ENCODE results near the gene COLEC11.
A peak's percentile ranks its signal among the peaks of the same experiment; 100 is the strongest.

Gene COLEC11

DNA sequence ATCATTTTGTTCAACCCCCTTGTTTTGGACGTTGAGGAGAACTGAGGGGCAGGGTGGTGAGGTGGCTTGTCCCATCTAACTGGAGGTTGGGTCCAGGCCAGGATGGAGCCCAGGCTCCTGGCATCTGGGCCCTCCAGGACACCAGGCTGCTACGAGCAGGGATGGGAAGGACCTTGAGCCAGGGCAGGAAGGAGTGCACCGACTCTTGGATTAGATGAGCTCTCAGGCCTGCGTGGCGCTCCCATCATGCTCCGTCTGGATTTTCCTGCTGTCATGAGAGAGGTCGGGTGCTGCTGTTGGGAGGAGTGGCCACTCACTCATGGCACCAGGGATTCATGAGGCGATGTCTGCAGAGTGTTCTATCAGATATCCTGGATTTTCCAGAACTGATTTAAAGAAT lies 44.7 kb downstream of the COLEC11 start:
- DNase-seq, result no peak

DNA sequence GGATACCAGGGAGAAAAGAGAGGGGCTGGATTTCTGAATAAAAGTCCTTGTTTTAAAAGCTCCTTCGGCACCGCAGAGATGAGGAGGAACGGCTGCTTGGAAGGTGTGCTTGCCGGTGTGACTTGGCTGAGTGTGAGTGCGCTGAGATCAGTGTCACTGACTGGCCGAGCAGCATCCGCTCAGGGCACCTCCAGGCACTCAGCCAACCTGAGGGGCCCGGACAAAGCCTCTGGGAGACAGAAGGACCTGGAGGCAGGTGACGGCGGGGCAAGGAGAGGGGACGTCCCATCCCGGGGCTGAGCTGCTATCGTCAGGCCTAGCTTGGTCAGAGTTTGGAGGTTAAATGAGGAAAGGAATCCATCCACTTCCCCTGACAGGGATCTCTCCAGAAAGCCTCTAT lies 46.3 kb downstream of the COLEC11 start:
- no peak for DNase-seq

DNA sequence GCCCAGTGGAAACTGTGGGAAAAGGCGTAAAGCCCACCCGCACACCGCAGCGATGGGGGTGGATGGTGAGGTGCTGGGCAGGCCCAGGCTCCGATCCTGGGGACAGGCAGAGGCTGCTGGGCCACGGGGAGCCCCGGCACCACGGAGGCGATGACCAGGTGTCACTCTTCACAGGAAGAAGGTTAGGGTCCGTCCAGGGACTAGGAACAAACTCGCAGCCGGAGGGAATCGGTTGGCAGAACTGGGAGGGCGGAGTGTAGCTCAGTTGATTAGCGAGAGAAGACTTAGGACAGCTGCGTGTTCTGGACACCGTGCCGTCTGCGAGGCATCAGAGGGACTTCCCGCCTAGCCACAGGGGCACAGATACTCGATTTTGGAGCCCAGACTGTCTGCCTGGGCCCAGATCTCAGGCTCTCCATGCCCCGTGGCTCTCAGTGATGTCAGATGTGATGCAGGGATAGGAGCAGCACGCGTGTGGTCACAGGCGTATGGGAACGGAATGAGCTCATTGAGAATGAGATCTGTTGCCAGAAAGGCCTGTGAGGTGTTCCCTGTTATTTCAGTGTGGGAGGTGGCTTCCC lies 47.0 kb downstream of the COLEC11 start:
- DNase-seq, result no peak

DNA sequence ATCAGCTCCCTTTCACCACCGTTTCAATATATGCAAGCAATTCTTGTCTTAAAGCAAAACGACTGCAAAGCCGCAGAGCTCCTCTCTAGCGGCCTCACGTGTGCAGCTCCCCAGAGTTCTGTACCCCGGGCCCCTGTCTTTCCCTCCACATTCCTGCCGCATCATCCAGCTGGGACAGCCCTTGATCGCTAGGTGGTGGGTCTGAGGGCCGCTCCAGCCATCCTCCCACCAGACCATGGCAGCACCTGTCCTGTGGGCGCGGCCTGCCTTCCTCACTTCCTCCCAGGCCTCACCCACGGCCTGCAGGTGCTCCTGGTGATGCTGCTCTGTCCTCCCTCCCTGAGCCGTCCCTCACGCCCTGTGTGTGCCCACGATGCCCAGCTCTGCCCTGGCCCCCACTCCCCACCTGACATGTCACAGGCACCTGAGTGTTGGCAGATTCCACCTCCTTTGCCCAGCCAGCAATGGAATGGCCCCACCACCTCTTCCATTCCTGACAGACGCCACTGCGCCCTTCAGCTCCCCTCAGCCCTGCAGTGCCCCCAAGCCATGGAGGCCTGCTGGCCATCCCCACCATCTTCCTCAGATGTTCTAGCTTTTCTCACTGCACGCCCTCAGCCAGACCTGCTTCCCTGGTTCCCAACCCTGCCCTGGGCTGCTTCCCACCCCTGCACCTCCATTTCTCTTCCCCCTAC lies 47.8 kb downstream of the COLEC11 start:
- no peak for DNase-seq

DNA sequence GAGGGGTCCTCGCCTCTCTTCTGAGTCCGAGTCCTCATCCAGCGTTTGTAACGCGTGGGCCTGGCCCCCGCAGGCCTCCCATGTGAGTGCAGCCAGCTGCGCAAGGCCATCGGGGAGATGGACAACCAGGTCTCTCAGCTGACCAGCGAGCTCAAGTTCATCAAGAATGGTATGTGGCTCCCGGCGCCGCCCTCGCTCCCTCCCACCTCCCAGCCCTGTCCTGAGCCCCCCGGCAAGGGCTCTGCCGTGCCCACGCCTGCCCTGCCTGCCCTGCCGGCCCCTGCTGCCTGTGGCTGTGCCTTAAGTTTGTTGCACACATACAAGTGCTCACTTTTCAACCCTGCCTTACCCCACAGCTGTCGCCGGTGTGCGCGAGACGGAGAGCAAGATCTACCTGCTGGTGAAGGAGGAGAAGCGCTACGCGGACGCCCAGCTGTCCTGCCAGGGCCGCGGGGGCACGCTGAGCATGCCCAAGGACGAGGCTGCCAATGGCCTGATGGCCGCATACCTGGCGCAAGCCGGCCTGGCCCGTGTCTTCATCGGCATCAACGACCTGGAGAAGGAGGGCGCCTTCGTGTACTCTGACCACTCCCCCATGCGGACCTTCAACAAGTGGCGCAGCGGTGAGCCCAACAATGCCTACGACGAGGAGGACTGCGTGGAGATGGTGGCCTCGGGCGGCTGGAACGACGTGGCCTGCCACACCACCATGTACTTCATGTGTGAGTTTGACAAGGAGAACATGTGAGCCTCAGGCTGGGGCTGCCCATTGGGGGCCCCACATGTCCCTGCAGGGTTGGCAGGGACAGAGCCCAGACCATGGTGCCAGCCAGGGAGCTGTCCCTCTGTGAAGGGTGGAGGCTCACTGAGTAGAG lies 48.7 kb downstream of the COLEC11 start:
- no peak for DNase-seq

DNA sequence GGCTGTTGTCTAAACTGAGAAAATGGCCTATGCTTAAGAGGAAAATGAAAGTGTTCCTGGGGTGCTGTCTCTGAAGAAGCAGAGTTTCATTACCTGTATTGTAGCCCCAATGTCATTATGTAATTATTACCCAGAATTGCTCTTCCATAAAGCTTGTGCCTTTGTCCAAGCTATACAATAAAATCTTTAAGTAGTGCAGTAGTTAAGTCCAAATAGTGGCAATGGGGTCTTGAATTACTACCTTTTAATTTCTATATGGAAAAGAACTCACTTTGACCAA lies 49.3 kb downstream of the COLEC11 start:
- DNase-seq, result no peak

DNA sequence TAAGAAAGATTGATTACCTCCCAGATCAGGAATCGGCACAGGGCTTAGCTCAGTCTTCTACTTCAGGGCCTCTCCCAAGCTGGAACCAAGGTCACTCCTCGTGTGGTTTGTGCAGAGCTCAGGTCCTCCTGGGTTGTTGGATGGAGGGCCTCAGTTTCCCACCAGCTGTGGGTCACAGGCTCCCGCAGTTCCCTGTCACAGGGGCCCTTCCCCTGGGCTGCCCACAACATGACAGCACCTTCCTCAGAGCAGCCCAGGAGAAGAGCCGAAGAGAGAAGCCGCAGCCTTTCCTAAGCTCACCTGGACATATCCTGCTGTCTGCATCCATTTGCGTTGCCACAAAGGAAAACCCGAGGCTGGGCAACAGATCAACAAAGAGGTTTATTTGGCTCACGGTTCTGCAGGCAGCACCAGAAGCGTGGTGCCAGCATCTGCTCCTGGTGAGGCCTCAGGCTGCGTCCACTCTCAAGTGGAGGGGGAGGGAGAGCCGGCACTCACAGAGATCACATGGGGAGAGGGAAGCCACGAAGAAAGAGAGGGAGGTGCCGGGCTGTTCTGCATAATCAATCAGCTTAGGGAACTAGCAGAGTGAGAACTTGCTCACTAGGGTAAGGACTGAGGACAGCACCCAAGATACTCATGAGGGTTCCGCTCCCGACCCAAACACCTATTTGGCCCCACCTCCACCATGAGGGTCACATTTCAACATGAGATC lies 50.1 kb downstream of the COLEC11 start:
- no peak for DNase-seq

DNA sequence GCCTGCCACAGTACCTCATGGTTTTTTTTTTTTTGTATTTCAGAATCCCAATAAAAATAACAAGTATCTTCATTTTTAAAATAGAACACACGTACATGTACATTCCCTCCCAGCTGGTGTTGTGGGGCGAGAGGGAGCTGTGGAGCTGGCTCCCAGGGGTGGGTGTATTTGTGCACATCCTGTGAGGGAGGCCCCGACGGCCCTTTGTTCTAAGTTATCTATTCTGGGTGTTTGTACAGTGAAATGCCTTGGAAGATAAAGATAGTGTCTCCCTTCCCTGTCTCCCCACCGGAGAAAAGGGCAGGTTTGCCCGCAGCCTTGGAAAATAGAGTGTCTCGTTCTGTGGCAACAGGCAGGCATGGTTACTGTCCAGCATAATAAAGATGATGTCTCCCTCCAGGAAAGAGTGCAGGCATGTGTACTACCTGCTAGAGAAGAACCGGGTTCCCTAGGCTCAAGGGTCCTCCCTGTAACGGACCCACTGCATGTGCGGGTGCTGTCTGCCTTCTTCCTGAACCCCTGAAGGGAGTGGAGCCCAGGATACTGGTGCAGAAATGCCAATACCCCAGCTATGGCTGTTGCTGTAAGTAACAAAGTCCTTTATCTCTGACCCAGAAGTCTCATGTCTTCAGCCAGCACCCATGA lies 51.0 kb downstream of the COLEC11 start:
- DNase-seq, result no peak

DNA sequence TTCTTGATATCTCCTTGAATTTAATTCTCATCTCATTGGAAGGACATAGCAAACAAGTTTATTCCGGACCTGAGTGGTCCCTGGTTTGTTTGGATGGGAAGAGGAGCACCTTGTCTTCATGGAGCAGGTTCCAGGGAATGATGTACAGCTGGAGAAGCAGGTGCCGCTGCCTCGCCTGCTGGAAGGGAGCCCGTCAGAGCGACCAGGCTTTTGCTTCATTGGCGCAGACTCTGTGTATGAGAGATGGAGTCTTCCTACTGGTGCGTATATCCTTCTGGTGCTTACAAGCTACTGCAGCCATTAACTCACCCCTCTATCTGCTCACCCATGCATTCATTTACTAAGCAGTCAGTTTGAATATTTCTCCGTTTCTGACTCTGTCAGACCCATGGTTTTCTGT lies 51.5 kb downstream of the COLEC11 start:
- no peak for DNase-seq

DNA sequence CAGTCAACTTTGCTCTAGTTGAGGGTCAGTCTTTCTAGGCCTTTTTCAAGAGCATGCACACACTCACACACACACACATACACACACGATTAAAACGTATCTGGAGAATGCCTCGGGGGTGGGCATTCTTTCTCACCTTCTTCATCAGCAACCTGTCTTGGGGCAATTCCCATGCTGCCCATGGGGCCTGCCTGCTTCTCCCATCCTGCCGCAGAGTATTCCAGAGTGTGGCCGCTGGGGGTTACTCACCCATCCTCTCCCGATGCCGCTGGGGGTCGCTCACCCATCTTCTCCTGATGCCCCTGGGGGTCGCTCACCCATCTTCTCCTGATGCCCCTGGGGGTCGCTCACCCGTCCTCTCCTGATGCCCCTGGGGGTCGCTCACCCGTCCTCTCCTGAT lies 52.3 kb downstream of the COLEC11 start:
- DNase-seq, result no peak

DNA sequence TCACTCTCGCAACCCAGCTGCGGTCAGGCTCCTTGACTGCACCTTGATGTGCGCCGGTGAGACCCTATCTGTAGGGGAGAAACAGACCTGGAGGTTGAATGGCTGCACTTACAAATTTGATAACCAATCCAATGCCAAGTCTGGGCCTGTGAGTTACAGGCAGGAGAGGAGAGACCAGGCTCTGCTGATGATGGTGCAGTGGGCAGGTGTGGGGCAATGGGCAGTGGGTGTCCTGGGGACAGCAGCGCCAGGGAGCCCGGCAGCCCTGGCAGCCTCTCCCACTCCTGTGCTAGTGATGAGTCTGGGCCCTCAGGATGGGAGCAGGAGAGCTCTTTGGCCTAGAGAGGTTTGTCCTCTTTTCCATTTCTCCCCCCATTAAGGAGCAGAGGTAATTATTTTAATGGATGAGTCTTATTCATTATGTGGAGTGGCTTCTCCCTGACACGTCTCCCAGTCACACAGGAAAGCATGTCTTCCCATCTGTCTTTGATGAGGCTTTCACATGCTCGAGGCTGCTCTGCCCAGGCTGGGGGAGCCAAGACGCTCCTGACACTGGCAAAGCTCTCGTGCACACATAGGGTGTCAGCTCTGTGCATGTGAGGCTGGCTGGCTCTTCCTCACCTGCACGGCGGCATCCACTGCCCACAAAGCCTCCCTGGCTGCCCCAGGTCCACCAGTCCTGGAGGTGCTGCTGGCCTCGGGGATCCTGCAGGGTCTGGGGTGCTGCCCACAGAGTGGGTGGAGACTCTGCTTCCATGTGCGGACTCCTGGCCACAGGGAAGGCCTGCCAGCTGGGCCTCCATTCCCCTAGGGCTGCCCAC lies 53.1 kb downstream of the COLEC11 start:
- DNase-seq, result no peak

DNA sequence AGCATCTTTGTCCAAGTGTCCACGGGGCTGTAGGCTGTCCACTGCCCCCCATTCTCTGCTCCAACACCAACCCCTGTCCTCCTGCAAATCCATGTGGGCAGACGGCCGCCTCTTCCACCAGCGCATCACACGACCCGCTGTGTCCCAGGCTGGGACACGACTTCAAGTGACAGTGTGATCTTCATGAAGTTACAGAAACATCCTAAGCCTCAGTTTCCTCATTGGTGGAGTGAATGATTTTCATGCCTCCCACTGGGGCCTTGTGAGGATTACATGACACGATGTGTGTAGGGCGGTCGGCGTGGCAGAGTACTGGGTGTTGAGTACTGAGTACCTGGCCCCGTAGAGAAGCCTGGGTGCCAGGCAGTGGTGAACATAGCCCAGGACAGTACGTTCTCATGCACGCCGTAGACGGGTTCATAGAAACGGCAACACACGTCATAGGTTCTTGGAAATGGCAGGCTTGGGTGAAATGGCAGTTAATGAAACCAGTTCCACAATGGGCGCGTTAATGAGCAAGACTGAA lies 53.8 kb downstream of the COLEC11 start:
- no peak for DNase-seq

DNA sequence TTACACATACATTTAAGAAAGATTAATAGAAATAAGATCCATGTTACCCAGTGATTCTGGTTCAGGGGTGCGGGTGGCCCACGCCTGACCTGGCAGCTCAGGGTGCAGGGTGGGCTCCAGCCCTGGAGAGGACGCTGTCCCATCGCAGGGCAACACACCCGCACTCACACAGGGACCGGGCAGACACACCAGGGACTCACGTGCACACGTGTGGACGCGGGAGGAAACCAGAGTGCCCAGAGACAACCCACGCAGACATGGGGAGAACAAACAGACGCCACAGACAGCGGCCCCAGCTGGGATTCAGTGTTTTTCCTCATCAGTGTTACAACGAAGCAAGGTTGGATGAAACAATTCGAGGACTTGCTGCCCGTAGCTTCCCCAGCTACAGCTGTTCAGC lies 54.7 kb downstream of the COLEC11 start:
- no peak for DNase-seq

DNA sequence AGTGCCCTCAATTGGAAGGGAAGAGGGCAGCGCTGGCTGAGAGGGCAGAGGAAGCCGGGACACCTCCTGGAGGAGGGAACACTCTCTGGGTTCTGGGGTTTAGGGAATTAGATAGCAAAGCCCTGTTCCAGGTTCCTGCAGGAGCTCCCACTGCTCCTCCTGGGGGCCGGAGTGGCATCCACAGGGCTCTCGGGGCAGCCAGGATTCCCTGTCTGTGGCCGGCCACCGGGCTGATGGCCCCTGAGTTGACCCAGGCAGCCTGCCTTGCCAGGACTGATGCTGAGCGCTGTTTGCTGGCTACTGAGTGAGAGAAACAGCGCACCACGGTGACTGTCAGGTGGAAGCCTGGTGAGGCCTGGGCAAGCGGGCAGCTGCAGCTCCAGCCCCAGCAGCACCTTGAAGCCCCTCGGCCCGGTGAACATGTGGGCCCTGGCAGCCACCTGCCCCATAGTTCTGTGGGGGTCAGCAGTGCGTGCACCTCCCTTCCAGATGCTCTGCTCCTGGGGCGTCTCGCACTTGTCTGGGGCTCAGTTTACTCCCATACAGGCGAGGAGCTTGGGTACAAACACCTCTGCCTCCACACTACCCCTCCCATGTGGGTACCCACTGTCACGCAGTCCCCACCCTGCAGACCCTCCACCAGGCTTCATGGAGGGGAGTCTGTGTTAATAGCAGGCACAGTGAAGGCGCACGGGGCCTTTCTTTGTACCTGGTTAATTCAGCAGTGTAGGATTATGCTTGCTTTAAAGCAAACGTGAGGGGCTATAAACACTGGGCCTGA lies 55.4 kb downstream of the COLEC11 start:
- DNase-seq, result no peak

DNA sequence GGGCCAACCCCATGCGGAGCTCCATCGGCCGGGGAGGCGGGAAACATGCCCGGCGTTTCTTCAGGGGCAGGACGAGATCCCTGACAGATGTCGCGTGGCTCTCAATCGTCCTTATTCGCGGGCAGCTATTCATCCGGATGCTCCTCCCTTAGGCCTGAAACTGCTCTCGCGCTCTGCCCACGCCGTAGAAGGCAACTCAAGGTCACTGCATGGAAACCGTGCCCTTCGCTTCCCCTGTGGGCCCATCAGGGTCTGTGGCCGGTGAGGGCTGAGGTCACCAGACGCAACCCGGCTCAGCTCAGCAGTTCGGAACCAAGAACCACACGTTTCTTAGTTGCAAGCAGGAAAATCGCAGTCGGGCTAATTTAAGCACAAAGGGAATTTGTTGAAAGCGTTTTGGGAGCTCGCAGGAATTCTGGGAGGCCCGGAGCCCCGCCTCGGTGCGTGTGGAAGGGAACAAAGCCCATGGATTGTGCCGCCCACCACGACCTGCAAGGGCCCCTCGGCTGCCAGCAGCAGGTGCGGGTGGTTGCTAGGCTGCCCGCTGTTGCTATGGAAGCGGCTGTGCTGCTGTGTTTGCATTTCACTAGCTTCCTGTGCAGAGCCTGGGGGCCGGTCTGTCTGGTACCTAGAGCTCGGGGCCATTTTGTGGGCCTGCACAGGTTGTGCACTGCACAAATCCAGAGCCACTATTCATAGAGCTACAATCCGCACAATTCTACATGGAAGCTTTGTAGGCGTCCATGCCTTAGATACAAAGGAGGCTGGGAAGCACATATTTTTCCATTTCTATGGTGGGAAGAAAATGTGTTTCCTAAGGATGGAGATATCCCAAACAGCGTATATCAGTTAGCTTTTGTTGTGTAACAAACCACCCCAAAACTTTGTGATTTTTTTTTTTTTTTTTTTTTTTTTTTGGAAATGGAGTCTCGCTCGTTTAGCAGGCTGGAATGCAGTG lies 57.1 kb downstream of the COLEC11 start:
- DNase-seq, result peak; percentile 95

DNA sequence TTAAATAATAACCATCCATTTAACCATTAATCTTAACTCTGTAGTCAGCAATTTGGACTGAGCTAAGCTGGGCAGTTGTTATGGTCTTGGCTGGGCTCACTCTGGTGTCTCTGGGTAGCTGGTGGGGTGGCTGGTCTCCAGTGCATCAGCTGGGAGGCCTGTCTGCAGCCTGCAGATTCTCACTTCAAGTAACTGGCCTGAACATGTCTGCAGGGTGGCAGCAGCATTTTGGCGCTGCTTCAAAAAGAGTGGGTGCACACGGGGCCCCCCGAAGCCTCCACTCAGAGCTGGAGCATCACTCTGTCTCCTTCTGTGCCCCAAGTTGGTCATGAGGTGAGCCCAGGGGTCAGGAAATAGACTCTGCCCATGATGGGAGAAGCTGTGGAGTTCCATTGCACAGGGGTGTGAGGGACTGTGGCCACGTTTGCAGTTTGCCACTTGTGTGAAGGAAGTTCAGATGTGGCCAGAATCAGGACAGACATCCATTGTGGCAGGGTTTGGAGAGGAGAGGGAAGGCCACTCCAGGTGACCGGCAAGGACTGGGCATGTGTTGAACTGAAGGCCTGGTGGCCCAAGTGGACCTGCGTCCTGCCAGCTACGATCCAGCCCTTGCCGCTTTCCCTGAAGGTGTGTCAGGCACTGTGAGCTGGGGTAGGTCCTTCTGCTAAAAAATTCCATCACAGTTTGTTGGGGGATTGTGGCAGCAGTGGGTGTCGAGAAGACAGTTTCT lies 58.1 kb downstream of the COLEC11 start:
- DNase-seq, result no peak

DNA sequence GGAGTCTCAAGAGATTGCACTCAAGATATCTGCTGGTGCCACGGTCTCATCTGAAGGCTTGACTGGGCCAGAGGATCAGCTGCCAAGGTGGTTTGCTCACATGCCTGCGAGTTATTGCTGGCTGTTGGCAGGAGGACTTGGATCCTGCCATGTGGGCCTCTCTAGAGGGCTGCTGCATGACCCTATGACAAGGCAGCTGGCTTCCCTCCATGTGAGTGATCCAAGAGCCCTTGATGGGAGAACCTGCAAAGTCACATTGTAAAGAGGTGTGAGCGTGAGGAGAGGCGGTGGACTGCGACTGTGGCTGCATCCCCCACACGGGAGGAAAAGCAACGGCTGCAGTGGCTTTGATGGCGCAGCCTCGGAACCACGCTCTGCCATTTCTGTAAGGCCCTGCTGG lies 59.1 kb downstream of the COLEC11 start:
- no peak for DNase-seq

DNA sequence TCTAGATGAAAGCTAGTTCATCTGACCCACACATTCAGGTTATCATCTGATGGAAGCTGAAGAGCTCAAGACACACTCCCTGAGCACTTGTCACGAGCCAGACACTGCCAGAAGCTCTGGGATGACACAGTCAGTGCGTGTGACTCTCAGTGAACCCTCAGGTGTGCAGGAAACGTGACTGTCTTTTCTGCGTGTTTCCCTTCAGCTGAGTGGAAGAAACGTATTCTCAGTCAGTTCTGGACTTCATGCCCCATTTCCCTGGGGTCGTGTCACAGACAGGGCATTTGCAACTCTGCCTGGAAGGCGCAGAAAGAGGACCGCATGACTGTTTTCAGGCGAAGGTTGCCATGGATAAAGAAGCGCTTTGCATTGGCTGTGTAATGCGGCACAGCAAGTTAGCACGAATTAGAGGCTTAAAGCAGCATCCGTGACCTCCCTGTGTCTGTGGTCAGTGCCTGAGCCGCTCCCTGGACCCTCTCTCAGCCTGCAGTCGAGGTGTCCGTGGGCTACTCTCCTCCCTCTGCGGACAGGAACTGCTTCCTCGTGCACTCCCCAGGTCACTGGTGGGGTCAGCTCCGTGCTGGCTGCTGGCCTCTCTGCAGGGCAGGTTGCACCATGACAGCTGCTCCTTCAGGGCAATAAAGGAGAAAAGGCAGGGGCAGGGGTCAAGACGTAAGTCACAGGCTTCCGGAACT lies 59.8 kb downstream of the COLEC11 start:
- no peak for DNase-seq

Measured in NCI-H774 (cell line).